HG03457 (cell line): ENCODE measurements around the gene TNPO2.

Experiments
- ATAC-seq: cut with Tn5 transposase; IDR thresholded peaks from one replicate; pipeline ENCODE4 v1.9.1; 2021; ENCODE audit warnings: moderate number of reproducible peaks; ENCODE audit not compliant: unreplicated experiment

The TNPO2 gene

GRCh38 chr19:12723641-12724426 is at the start of gene TNPO2:
Gene TNPO2 (minus strand): TSS chr19:12723932. CDS start chr19:12720977, 2,955 bp downstream.
- no peak for ATAC-seq

- ATAC-seq: no peak
Observed at GRCh38 chr19:12772323-12772722, 48.6 kb upstream of the TNPO2 start.

- no peak for ATAC-seq
Observed at GRCh38 chr19:12770922-12771321, 47.2 kb upstream of the TNPO2 start.

GRCh38 chr19:12769689-12770088 is 46.0 kb upstream of the TNPO2 start:
- no peak for ATAC-seq

GRCh38 chr19:12767666-12768065 is 43.9 kb upstream of the TNPO2 start:
- no peak for ATAC-seq

GRCh38 chr19:12767150-12767549 is 43.4 kb upstream of the TNPO2 start:
- ATAC-seq: no peak

GRCh38 chr19:12766051-12766521 is 42.4 kb upstream of the TNPO2 start:
- ATAC-seq: no peak

GRCh38 chr19:12764698-12765097 is 41.0 kb upstream of the TNPO2 start:
- no peak for ATAC-seq

- ATAC-seq: no peak
Observed at GRCh38 chr19:12763100-12763499, 39.4 kb upstream of the TNPO2 start.

- no peak for ATAC-seq
Observed at GRCh38 chr19:12759686-12760085, 36.0 kb upstream of the TNPO2 start.

- no peak for ATAC-seq
Observed at GRCh38 chr19:12757544-12758274, 34.0 kb upstream of the TNPO2 start.

GRCh38 chr19:12756150-12756883 is 32.6 kb upstream of the TNPO2 start:
- no peak for ATAC-seq

GRCh38 chr19:12754465-12755196 is 30.9 kb upstream of the TNPO2 start:
- no peak for ATAC-seq

- no peak for ATAC-seq
Observed at GRCh38 chr19:12752056-12752781, 28.5 kb upstream of the TNPO2 start.

- no peak for ATAC-seq
Observed at GRCh38 chr19:12751635-12752034, 27.9 kb upstream of the TNPO2 start, which contains the start of gene BEST2. Gene BEST2 (plus strand): TSS chr19:12751791. CDS start chr19:12752593, 802 bp downstream.

GRCh38 chr19:12750851-12751250 is 27.1 kb upstream of the TNPO2 start:
- ATAC-seq: no peak

GRCh38 chr19:12749938-12750521 is 26.3 kb upstream of the TNPO2 start:
- ATAC-seq: no peak

- ATAC-seq: no peak
Observed at GRCh38 chr19:12748489-12748888, 24.8 kb upstream of the TNPO2 start.

- no peak for ATAC-seq
Observed at GRCh38 chr19:12745166-12745897, 21.6 kb upstream of the TNPO2 start.
